Measurements from ENCODE around the gene ADSS1.

Gene ADSS1

DNA sequence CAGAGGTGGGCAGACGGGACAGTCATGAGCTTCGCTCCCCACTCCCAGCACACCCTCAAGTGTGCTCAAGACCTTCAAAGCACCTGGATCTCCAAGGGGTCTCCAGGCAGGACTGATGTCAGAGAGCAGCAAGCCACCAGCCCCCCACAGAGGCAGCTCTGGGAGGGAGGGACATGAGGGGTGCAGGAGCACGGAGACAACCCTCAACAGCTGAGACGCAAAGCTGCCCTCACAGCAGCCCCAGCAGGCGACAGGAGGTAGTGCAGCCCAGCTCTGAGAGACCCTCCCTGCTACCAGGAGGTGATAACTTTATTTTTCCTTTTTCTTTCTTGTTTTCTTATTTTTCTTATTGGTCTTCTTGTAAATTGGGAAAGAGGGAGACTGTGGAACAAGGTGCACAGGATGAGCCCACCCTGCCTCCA lies 46.8 kb downstream of the ADSS1 start:
- DNase-seq, result no peak

DNA sequence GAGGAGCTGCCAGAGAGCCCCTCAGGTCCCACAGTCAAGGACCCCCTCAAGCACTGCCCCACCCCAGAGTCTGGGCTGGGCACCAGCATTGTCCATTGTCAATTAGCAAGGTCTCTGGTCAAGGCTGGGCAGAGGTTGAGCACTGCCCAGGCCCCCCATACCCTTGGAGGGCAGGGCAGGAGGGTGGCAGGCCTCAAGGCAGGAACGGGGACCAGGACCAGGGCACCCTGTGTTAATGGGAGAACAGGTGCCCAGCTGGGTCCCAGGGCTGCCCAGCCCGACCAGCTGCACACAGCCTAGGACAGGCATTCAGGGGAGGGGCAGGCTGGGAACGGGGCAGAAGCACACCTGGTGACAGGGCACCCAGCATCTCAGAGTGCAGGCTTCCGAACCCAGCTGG lies 47.3 kb downstream of the ADSS1 start:
- no peak for DNase-seq

DNA sequence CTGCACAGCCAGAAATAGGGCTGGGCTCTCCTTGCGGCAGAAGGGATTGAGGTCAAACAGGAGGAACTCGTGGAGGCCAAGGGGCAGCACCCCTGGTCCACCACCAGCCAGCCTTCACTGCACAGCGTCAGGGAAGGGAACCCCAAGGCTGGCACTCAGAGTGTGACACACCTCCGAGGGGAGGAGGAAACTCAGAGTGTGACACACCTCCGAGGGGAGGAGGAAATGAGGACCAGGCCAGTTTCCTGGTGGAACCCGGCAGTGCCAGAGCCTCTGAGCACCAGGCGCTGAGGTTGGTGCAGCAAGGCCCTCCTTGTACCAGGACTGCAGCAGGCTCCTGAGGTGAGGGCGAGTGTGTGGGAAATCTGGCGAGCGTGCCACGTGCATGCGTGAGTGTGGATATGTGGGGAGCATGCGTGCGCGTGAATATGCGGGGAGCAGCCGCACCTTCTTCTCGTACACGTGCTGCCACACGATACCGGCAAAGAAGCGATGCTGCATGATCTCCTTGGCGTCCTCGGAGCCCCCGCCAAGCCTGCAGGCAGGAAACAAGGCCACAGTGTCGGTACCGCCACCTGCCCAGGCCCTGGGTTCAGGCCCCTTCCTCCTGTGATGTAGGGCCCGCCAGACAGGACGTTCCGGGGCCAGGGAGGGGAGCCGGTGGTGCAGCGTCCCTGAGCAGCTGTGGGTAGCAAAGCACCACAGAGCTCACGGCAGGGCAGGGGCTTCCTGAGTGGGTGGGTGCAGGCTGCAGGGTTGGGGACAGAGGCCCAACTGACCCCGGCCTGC lies 48.1 kb downstream of the ADSS1 start:
- no peak for DNase-seq

DNA sequence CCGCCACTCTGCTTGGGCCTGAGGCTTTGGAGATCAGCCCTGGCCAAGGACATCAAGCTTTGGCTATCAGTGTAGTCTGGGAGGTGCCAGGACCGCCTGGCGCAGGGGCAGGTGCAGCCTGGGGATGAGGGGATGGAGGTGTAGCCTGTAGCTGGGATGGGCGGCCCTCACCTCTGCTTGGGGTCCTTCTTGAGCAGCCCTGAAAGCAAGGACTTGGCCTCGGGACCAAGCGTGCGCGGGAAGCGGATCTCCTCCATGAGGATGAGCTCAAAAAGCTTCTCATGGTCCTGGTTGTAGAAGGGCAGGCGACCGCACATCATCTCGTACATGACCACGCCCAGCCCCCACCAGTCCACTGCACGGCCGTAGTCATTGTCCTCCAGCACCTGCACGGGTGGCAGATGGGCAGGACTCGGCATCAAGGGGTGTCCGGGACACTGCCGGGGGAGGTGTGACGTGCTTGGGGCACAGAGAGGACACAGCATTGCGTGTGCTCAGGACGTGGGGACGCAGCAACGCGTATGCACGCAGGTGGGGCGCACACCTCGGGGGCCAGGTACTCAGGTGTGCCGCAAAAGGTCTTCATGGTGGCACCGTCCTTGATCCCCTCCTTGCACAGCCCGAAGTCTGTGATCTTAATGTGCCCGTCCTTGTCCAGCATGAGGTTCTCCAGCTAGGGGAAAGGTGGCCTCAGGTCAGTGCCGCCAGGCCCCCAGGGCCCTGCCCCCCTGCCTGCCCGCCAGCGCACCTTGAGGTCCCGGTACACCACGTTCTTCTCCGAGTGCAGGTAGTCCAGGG lies 48.9 kb downstream of the ADSS1 start:
- no peak for DNase-seq

DNA sequence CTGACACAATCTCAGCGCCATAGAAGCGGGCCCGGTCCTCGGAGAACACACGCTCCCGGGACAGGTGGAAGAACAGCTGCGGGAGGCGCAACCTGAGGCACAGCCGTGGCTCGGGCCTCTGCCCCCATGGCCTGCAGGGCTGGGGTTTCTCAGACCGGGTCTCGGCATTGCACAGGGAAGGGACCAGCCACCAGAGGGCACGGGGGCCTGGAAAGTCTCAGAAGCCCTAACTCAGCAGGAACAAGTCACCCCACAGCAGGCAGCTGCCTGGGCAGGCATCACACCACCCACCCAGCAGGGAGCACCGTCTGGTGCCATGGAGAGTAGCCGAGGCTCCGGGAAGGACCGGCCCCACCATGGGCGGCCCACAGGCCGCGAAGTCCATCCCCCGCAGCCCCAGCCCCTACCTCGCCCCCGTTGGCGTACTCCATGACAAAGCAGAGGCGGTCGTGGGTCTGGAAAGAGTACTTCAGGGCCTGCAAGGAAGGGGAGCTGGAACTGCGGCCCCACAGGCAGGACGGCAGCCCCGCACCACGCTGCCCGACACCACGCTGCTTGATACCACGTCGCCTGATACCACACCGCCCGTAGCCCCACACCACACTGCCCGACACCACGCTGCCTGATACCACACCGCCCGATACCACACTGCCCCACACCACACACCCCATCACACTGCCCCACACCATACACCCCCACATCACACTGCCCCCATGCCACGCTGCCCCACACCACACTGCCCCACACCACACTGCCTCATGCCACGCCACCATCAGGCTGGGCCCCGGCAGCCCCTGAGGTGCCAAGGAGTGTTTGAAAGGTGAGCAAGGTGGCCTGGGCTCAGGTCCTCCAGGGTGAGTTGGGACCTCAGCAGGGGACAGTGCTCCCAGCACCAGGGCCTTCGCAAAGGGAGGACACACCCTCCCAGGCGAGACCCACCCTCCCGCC lies 49.8 kb downstream of the ADSS1 start:
- DNase-seq, result no peak

DNA sequence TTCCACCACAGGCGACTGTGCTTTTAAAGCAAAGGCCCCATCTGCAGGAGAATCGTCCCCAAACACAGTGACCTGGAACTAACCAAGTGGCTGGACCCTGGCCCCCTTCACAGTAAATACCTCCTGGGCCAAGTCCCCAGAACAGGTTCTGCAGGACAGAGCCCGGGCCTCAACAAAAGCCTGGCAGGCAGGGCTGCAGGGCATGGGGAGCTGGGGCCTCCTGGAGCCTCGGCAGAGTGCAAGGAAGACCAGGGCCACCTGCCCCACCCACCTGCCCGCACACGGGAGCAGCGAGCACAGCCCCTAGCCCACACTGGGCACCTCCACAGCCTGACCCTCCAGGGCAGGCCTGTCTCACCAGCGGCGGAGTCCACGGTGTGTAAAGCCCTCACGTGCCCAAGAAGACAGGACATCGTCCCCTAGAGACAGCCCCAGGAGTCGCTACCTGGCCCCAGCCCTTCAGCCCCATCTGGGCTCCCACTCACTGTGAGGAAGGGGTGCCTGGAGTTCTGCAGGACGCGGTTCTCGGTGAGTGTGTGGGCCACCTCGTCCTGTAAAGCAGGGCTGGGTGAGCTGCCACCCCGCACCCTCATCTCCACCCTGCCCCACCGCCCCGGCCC lies 50.5 kb downstream of the ADSS1 start:
- DNase-seq, result no peak

DNA sequence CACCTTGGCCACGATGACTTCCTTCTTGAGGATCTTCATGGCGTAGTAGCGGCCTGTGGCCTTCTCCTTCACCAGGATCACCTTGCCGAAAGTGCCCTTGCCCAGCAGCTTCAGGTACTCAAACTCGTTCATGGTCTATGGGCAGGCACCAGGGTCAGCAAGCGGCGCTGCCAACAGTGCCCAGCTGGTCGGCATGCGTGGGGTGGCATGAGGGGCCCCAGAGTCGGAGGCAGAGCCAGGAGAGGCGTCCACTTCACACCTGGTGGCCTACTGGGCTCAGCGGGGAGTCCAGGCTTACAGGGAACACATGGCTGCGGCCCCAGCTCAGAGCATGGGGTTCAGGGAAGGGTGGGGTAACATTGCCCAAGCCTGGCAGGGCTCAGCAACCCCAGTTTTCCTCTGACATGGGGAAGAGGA lies 51.1 kb downstream of the ADSS1 start:
- no peak for DNase-seq

DNA sequence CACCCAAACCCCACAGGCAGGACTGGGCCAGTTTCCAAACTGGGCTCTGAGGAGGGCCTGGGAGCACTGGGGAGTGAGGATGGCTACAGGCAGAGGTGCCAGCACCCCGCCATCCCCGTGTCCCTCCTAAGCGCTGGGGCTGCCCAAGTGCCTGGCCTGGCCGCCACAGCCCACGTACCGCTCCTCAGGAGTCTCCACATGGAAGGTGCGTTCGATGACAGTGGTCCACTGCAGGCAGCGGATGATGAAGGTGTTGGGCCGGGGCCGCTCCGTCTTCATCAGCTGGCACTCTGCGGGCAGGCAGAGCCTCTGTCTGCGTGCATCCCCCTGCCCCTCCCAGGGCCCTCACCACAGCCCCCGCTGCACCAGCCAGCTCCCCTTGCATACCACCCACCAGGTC lies 52.5 kb downstream of the ADSS1 start:
- DNase-seq, result no peak

DNA sequence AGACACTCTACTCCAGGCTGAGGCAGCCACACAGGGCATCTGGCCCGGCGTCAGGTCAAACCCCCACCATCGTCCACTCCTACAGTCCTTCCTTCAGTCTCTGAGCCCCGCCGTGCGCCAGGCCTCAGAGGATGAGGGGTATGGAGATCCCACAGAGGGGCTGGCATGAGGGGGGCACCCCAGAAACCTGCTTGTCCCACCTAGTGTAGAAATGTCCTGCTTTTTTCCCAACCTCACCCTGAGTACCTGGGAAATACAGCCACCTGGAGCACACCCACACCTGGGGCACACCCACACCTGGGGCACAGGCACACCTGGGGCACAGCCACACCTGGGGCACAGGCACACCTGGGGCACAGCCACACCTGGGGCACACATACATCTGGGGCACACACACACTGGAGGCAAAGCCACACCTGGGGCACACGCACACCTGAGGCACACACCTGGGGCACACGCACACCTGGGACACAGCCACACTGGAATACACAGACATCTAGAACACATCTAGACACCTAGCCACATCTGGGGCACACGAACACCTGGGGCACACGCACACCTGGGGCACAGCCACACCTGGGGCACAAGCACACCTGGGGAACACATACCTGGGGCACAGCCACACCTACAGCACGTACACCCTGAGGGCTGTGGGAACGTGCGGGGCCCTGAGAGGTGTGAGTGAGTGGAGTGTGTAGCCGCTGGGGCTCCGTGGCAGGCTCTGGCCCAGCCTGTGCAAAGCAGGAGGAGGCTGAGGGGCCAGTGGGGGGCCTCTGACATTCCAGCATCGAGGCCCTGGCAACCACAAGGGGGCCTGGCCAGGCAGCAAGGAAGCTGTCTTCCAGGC lies 53.2 kb downstream of the ADSS1 start:
- DNase-seq, result no peak

DNA sequence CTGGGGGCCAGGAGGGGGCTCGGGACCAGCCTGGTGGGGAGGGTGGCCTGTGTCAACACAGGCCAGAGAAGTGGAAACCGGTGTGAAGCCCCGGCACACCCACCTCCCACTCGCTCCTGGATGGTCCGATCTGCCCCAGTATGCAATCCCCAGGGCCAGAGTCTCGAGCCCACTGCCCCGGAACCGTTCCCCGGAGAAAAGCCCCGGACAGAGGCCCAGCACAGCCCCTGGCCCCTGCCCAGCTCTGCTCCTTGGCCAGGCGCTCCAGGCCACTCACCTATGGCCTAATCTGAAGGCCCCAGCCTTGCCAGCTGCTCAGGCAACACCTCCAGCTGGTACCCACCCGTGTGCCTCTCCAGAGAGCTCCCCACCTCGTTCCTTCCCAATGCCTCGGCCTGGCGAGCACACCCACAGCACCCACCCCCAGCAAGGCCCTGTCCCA lies 53.8 kb downstream of the ADSS1 start:
- no peak for DNase-seq

DNA sequence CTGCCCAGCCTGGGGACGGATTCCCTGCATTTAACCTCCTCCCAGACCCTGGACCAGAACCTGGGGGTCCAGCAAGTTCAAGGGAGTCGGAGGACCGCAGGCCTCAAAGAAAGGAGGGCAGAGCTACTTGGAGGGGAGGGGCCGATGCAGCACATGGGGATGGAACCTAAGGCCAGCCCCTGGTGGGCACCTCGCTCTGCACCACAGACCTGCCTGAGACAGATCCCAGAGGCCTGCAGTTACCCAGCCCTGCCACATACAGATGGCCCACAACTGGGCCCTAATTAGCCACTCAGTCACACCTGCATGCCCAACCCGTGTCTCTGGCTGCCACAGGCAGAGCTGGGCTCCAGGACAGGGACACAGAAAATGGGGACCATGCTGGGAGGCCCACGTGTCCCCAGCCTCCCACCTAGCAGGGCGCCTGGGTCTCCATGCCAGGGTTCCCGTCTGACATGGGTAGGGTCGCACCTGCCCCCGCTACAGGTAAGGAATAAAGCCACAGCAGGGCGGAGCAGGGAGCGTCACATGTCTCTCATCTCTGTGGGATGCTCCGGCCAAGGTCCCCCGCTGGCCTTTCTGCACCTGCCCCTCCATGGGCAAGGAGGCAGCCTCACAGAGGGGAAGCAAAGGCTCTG lies 54.8 kb downstream of the ADSS1 start:
- no peak for DNase-seq

DNA sequence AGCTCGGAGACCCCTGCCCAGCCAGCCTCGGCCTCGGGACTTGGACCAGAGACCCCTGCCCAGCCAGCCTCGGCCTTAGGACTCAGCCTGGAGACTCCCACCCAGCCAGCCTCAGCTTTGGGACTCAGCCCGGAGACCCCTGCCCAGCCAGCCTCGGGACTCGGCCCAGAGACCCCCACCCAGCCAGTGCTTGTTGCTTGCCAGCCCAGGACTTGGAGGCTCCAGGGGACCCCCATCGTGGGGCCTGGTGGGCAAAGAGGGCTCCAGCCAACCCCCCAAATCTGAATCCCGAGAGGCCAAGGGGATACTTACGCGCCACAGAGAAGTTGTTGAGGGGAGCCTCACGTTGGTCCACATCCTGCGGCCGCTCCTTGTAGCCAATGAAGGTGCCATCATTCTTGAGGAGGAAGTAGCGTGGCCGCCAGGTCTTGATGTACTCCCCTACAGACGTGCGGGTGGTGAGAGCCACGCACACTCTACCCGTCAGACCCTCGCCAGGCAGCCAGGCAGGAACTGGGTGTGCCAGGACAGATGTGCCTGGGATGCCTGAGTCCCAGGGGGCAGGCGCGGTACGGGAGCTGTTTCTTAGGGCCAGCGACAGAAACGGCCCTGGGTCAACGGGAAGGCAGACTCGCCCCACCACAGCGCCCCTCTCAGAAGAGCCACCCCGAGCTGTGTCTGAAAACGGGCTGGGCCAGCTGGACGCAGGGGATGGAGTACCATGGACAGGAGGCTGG lies 55.9 kb downstream of the ADSS1 start:
- no peak for DNase-seq

DNA sequence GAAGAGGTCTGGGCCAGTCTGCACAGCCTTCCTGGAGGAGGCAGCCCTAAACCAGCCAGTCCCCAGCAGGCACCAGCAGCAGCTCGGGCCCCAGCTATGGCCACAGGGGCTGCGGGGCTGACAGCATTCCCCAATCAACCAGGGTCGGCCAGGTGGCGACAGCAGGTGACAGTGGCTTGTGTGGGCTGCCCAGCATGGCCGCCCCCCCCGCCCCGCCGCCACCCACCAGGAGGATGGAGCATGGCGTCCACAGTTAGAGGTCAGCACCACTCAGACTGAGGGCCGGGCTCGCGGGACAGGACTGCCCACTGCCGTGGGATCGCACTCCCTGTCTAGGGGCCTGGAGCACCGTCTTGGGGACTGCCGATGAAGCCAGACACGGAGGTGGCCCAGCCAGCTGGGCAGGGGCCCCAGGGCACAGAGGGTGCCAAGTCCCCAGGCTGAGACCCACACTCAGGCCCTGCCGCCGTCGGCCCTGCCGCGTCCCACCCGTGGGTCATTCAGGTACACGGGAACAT lies 56.5 kb downstream of the ADSS1 start:
- DNase-seq, result no peak

DNA sequence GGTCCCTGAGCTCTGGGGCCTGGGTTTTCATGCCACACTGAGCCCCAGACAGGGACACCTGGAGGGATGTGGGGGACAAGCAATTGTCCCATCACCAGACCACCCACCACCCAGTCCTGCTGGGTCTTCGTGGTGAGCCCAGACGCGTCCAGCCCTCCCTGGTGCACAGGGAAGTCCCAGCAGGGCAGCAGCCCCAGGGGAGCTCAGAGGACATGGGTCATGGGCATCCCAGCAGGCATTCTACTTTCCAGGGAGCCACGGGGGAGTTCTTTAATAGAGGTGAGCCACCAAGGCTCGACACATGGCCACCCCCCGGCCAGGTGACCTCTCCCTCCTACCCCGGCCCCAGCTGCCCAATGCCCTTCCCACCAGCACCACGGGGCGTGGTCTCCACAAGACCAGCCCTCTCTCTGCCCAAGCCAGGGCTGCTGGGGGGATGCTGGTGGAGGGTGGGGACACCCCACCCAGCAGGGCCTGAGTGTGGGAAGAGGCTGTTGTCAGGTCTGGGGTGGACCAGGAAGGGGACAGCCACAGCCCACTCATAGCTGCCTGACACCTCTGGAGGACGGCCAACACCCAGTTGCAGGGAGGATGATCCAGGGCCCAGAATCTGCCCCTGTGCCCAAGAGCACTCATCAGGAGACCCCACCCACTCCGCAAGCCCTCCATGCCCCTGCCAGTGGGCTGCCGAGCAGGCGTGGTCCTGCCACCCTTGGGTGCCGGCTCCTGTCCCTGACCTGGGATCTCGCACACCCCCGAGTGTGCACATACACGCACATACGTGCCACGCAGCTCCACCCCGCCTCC lies 57.4 kb downstream of the ADSS1 start:
- DNase-seq, result no peak

DNA sequence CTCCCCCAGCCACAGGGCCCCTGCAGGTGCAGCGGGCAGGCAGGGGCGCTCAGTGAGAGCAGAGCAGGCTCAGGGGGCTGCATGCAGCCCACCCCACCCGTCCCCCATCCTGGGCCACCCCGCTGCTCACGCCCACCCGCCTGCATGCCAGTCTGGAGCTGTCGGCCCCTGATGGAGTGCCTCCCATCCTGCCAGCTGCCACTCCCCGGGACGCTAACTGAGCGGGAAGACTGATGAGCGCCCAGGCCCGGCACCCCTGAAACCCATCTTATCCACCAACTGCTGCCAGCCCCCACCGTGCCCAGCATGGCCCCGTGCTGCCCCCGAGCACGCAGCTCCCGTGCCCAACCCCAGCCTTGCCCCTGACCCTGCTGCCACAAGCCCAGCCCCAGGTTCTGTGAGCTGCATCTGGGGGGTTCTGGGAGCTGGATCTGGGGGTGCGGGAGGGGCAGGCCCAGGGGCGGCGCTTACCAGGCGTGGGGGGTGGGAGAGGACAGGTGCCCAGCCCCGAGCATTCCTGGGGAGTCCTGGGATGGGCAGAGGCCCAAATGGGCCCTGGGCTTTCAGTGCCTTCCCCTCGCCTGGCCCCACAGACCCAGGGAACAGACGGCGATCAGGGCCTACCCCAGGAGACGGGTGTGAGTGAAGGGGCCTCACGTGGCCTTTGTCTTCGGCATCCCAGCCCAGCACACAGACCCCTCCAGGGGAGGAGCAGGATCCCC lies 58.2 kb downstream of the ADSS1 start:
- DNase-seq, result no peak

DNA sequence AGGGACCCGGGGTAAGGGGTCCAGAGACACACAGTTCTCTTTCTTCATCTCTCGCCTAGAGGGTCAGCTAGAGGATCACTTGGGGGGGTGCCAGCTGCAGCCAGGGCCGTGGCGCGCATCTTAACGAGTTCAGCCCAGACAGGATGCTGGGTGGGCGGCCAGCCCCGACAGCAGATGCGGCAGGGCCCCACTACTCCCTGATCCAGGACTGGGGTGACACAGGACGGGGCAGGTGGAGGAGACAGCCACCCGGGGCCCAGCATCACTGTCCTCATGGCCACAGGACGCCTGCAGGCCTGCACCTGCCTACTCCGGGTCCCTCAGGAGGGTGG lies 58.7 kb downstream of the ADSS1 start:
- no peak for DNase-seq

DNA sequence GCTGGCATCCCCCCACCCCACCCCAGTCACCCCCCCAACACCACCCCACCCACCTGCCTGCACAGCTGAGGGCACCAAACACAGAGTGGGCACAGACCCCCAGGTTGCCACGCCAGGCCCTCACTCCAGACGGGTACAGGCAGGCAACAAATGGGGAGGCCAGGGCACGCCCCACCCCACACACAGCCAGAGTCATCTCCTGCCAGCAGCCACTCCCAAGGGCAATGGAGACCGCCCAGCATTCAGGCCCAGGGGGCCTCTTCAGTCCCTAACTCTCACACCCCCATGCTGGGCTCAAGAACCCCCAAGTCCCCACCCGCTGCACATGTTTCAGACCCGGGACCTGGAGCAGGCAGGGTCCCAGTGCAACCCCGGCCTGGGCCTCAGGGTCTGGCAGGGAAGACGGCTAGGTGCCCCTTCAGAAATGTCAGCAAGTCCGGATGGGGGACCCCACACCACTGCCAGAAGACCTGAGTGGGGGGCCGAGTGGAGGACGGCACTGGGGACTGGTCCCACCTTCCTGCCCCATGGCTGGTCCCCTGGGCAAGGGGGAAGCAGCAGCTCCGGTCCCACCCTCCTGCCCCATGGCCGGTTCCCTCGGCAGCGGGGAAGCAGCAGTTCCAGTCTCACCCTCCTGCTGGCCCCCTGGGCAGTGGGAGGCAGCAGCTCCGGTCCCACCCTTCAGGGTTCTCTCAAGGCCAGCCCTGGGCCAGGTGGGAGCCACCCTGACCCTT lies 59.6 kb downstream of the ADSS1 start:
- no peak for DNase-seq

DNA sequence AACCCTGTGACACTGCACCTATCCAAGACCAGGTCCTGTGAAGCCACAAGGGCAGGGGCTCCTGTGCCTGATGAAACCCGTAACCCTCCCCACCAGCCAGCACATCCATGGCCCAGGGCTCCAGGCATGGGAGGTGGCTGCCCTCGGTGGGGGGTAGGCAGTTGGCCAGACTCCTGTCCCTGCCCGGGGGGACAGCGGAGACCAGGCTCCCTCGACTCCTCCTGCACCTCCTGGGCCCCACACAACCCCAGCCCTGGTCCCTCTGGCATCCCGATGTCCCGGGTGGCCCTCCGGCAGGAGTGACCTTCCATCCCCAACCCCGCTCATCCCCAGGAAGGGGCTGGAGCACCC lies 60.2 kb downstream of the ADSS1 start:
- no peak for DNase-seq

Data from activated CD8-positive, alpha-beta memory T cell treated with anti-CD3 and anti-CD28 coated beads, Interleukin-2, amount 50 U/mL, for 48 hours (primary cell).